ENCODE measurements around the gene KCNJ13.
A peak's percentile ranks its signal among the peaks of the same experiment; 100 is the strongest.

KCNJ13 gene

DNA sequence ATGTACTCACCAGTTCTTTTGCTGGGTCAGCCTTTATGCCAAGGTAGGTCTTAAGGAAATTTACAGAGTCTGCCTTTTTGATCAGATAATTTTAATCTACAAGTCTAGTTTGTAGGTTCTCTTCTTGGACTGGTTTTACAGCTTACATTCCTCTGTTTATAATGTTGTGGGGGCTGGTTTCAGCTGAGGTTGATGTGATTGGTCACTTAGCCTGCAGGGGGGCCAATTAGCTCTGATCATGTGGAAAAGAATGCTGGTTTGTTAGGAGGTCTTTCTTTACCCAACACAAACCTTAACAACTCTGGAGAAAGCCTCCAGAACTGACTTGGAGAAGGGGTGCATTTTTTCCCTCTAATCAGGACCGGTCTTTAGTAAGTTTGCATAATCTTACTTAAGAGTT is at the start of gene KCNJ13:
Gene KCNJ13 (minus strand): TSS at position 131 of the 400 bp plus-strand sequence. CDS start 5,203 bp downstream, outside the sequence.
- no peak for DNase-seq (ENCODE audit: low spot score)

DNA sequence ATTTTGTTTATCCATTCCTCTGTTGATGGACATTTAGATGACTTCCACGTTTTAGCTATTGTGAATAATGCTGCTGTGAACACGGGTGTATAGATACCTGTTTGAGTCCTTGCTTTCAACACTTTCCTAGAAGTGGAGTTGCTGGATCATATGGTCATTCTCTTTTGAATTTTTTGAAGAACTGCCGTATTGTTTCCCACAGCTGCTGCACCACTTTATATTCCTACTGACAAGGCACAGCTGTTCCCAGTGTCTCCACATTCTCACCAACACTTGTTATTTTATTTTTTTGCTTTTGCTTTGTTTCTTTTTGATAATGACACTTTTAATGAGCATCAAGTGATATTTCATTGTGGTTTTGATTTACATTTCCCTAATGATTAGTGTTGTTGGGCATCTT is 41.4 kb upstream of the KCNJ13 start:
- no peak for DNase-seq (ENCODE audit: low spot score)

DNA sequence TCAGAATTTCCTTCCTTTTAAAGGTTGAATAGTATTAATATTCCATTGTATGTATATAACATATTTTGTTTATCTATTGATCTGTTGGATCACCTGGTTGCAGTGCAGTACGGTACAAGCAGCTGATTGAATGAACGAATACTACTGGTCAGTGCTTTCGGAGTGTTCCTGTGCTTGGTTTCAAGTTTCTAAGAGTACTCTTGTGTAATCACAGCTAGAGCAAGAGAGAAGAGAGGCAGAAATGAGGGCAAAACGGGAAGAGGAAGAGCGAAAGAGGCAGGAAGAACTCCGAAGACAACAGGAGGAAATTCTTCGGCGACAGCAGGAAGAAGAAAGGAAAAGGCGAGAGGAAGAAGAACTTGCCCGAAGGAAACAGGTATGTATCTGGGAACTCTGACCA is 40.3 kb upstream of the KCNJ13 start:
- DNase-seq (ENCODE audit: low spot score), result no peak

DNA sequence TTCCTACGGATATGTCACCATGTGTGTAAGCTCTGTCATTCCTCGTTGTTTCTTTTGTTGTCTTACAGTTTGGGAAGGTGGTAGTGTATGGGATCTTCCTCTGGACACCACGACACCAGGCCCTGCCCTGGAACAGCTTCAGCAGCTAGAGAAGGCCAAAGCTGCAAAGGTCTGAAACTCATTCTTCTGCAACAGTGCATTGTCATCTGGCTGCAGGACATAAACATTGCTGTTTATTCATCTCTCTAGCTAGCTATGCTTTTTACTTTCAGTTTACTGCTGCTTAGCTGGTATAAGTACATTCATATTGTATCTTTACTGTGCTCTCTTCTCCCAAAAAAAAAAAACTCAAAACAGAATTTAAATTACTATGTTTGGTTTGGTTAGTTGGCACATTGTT is 39.2 kb upstream of the KCNJ13 start:
- no peak for DNase-seq (ENCODE audit: low spot score)

DNA sequence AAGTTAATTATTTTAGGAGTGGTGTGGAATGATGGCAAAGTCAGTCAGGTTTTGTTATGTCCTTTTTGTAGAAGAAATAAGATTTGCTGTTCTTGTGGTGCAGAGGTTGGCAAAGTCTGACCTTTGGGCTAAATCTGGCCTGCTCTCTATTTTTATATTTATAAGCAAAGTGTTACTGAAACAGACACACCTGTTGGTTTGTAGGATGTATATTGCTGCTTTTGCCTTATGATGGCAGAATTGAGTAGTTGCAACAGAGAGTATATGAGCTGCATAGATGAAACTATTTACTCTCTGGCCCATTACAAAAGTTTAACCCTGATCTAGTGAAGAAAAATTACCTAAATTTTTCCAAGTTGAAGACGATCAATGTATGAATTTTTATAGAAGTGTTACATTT is 34.1 kb upstream of the KCNJ13 start:
- DNase-seq (ENCODE audit: low spot score), result no peak

DNA sequence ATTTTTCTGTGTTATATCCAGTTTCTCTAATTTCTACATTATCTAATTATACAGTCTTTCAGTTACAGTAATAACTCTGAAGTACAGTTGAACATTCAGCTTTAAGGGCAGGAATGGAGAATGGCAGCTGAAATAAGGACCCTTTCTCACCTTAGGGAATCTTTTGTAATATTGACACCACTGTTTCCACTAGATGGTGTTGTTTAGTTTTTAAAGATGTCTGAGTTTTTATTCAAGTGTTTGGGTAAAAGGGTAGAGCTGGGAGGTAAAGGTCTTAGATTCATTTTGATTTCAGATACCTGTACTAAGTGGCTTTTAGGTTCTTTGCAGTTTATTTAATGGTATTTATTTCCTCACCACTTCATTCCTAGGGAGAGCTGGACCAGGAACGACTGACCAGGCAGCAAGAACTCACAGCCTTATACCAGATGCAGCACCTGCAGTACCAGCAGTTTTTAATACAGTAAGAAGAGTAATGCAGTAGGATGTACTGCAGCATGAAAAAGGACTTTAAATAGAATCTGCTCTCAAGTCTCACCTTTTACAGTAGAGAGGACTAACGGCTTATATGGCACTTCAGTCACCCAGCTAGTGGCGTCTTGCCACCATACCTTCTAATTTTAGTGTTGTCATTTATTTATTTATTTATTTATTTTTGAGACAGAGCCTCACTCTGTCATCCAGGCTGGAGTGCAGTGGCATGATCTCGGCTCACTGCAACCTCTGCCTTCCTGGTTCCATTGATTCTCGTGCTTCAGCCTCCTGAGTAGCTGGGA is 33.2 kb upstream of the KCNJ13 start:
- DNase-seq (ENCODE audit: low spot score), result no peak

DNA sequence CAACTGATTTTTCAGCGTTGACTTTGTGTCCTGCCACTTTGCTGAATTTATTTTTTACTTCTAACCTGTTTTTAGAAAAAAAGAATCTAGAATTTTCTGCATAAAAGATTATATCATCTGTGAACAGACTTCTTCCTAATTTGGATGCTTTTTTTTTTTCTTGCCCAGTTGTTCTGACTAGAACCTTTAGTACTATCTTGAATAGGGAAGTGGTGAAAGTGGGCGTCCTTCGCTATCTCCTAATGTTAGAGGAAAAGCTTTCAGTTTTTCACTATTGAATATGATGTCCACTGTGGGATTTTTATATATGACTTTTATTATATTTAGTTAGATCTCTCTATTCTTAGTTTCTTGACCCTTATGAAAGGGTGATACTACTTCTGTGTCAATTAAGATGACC is 25.7 kb upstream of the KCNJ13 start:
- DNase-seq (ENCODE audit: low spot score), result no peak

DNA sequence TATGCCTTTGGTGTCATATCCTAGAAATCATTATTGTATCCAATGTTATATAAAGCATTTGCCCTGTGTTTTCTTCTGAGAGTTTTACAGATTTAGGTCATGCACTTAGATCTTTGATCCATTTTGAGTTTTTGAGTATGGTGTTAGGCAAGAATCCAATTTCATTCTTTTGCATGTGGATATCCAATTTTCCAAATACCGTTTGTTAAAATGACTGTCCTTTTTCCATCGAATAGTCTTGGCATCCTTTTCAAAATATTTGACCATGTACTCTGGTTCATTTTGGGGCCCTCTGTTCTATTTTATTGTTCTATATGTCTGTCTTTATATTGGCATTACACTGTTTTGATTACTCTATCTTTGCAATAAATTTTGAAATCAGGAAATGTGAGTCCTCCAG is 23.8 kb upstream of the KCNJ13 start:
- DNase-seq (ENCODE audit: low spot score), result no peak

DNA sequence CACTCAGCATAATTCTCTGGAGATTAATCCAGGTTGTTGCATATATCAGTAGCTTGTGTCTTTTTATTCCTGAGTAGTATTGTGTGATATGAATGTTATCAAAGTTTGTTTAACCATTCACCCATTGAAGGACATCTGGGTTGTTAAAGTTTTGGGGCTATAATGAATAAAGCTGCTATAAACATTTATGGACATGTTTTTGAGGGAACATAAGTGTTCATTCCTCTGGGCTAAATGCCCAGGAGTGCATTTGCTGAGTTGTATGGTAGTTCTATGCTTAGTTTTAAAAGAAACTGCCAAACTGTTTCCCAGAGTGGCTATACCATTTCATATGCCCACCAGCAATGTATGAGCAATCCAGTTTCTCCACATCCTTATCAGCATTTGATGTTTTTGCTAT is 21.8 kb upstream of the KCNJ13 start:
- no peak for DNase-seq (ENCODE audit: low spot score)

DNA sequence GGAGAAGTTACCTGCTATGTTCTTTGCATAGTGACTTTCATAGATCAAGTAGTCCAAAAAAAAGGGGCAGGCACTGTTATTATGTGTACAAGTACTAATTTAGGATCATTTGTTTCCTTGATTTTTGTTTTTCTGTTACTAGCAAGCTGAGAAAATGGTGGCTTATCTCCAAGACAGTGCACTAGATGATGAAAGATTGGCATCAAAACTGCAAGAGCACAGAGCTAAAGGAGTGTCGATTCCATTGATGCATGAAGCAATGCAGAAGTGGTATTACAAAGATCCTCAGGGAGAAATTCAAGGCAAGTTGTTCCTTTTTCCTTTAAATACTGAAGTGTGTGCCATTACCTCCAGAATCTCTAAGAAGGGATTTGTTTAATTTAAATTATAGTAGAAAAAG is 19.6 kb upstream of the KCNJ13 start:
- DNase-seq (ENCODE audit: low spot score), result no peak

DNA sequence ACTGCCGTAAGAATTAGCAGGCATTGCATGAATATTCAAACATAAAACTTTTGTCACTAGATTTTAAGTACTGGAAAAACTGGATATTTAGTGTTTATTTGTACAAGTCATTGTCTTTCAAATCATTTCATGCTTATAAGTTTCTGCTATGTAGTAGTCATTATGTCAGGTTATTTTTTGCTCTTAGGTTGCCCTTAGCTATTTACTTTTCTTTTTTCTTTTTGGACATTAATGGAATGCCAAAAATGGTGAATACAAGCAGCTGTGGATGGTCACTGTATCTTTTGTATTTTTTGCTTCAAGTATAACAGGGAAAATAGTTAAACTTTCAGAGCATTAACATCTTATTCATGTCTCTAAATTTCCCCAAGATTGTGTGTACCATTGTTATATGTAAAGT is 18.6 kb upstream of the KCNJ13 start:
- no peak for DNase-seq (ENCODE audit: low spot score)

DNA sequence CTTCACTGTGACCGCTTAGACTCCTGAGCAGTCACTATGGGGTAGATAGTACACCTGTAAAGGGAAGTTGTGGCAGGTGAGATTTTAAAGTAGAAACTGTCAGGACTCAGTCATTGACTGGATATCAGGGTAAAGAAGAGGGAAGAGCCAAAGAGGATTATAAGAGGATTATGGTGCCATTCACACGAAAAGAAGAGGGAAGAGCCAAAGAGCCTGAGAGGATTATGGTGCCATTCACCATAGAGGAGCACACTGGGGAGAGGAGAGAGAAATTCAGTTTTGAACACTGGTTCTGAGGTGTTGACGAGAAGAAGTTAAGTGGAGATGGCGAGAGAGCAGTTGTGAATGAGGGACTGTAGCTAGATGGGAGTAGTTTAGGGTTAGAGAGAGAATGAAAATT is 16.9 kb upstream of the KCNJ13 start:
- no peak for DNase-seq (ENCODE audit: low spot score)

DNA sequence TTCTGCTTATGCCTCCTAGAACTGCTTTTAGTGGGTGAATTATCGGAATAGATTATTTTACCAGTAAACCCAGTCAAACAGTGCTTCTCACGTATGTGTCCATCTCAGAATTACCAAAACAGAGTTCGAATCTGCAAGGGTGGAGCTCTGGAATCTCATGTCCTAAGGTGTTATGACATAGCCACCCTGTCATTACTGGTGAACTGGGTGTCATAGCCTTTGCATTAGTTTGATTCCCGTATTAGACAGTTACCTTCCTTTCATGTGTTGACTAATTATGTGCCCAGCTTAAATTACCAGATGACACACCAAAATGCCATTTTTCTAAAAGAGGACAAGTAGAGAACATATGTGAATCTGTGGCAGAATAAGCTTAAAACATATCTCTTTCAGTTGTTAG is 15.2 kb upstream of the KCNJ13 start:
- DNase-seq (ENCODE audit: low spot score), result no peak

DNA sequence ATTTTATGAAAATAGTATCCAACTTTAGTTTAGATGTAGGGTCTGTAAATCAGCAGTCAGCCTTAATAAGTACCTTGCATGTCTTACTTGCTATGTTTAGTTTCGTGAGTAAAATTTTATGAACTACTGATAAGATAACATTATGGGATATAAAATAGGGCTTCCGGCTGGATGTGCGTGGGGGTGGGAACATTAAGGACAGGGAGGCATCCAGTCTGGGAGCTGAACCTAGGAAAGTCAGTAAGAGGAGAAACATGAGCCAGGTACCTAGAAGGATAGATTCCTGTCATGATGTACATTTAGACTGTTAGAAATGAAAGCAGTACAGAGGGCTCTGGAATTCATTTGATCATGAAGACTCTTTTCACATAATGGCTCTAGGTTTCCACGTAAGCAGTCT is 12.7 kb upstream of the KCNJ13 start:
- no peak for DNase-seq (ENCODE audit: low spot score)

DNA sequence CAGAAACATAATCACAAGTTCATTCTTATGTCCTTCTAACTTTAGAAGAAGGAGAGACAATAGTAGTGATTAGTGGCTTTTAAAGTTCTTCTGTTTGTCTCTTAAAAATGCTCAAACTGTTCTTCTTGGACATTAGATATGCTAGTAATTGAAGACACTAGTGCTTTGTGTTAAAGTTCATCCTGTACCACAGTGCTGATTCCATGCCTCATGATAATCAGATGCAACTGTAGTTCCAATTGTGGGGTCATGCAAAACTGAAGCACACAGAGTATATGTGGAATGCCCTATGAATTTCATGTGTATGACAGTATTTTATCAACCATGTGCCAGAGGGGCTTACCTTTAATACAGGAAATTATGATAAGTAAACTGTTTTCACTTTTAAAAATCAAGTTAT is 11.4 kb upstream of the KCNJ13 start:
- no peak for DNase-seq (ENCODE audit: low spot score)

DNA sequence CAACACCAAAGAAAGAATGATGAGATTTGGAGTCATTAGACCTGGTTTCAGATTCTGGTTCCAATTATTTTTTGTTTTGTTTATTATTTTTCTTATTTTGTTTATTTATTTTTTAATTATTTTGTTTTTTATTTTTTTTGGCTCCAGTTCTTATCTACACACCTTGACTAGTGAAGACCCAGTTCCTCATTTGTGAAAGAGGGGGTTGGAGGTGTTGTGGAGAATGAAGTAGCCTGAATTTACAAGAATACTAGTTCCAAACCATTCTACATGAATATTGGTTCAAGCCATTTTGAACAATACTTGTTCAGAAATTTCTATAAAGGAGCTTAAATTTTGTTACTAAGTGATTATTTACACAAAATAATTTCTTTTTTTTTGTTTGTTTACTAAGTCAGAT is 6.9 kb upstream of the KCNJ13 start:
- no peak for DNase-seq (ENCODE audit: low spot score)

DNA sequence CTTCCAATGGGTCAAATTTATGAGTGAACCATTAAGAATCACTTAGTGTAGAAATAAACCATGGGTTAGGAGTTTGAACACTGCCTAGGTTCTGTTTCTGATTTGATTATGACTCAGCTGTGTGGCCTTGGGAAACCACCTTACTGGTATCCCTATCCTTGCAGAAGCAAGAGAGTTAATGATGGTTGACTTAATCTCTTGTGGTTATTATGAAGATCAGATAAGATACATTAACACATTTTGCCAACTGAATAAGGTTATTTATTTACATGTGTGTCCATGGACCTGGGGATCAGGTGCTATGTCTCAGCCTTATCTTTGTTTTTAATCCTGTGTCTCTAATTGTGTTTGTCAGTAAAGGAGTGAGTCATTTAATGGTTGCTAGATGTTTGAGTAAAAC is 5.4 kb upstream of the KCNJ13 start:
- peak; percentile 26 for DNase-seq (ENCODE audit: low spot score)

DNA sequence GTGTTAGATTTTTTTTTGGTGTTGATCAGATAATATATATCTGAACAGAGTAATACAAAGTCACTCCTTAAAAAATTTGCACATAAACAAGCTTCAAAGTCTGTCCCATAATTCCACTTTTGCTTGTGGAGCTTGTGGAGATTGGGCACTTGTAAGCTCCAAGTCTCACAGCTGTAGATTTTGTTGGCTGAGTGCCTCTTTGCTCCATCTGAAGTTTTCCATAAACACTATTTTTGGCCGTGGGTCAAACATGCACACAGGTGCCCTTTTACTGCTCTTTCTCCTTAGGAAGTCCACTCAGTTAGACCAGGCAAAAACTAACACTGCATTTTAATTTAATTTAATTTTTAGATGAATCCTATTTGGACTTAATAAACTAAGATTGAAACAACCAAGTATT is 3.6 kb upstream of the KCNJ13 start:
- no peak for DNase-seq (ENCODE audit: low spot score)

DNA sequence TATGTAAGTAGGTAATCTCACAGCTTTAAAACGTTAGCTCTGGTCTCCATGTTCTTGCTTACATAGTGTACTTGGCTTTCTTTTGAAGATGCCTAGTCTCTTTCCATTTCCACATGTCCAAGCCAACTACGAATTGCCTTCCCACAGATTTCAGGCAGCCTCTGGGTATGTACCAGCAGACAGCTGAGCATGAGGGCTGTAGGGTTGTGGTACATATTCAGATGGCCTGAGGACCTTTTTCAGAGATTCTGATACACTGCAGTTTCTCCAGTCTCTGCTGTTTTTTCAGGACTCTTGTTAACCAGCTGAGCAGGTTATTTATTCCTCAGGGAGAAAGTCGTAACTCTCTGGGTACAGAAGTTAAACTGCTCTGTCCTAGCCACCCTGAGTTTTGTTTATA is 3.1 kb upstream of the KCNJ13 start:
- DNase-seq (ENCODE audit: low spot score), result no peak

DNA sequence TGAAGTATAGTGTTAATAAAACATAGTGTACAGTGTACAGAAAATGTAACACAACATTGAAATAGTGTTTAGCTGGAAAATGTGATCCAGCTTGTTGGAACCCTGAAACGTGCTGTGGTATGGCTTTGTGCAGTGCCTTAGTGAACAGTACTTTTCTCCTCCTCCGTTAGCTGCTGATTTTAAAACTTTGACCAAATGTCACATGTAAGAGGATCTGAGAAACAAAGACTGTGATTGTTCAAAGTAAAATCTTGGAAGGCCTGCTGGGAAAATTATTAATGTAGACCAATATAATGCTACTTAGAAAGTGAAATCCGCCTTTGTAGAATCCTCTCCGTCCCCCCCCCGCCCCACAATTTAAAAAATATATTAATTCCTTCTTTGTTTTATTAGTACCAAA is 911 bp upstream of the KCNJ13 start:
- DNase-seq (ENCODE audit: low spot score), result no peak

DNA sequence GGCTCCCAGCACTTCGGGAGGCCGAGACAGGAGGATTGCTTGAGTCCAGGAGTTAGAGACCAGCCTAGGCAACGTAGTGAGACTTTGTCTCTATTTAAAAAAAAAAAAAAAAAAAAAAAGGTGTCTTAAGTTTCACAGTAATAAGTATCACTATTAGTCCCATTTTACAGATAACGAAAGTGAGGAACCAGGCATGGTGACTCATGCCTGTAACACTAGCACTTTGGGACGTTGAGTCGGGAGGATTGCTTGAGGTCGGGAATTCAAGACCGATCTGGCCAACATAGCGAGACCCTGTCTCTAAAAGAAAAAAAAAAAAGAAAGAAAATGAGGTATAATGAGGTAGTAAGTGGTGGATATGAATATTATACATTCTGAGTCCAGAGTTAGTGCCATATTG is 2.5 kb downstream of the KCNJ13 start:
- no peak for DNase-seq (ENCODE audit: low spot score)

DNA sequence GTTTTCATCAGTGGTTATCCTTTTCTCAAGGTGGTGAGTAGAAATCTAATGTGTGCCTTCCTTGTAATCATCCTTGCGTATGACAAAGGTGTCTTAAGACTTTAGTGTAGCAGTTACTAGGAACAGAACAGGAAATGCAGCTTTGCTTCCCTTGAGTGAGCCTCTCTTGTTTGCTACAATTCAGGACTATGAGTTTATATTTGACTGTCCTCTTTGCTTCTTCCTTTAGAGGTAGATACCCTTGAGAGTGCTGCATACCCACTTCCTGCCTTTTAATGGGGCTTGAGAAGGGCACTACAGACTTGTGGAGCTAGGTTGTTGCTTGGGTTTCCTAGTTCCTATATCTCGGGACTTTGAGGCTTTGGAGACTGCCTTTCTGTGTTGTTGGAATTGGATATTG is 3.8 kb downstream of the KCNJ13 start:
- peak; percentile 3 for DNase-seq (ENCODE audit: low spot score)

DNA sequence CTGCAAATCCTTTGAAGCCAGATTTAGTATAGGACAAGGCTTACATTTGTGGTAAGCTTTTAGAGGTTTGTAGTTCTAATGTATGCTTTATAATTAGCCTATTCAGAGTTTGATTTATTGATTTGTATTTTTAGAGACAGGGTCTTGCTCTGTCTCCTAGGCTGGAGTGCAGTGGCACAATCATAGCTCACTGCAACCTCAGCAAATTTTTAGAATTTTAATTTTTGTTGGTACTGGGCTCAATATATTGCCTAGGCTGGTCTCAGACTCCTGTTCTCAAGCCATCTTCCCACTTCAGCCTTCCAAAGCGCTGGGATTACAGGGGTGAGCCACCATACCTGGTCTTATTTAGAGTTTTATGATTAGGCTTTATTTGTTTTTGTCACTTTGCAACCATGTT is 4.5 kb downstream of the KCNJ13 start:
- no peak for DNase-seq (ENCODE audit: low spot score)

DNA sequence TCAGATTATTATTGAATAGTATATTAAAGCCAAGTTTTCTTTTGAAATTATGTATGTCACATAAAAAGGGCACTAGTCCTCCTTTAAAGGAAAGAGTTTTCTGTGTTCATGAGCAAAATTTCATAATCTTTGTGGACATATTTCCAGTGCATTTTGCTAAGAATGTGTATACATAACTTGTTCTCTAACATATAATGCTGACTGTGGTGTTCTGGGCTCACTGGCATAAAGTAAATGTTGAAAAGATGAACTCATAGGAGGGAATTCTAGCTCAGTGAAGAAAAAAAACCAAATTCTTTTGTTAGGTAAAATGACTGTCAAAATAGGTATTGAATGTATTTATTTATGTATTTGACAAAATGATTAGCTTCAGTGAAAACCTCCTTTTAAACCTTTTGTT is 6.2 kb downstream of the KCNJ13 start:
- DNase-seq (ENCODE audit: low spot score), result no peak

DNA sequence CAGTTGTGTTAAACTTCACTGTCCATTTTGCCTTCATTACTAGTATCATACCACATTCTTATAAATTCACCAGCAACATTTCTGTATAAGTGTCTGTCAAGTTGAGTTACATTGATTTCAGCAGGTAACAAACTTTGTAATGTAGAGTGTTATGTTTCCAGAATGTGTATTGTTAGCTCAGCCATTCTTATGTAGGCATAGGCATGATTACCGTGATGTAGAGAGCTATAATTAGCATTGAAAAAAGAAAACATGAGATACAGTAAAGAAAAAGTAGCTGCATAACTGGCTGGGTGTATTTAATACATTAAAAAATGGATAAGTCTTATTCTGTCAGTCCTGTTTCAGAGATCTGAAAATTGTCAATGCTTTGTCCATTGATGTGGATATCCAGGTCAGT is 8.5 kb downstream of the KCNJ13 start:
- DNase-seq (ENCODE audit: low spot score), result no peak

All from CD4-positive, alpha-beta T cell treated with Interleukin-6 at 100 ng/mL for 8 hours (primary cell).